Activated T-cell treated with anti-CD3 and anti-CD28 coated beads, Interleukin-2, amount 50 U/mL, for 1 hour (primary cell): Measurements from ENCODE around the gene METTL23.

ENCODE experiments used
- DNase-seq: peaks from one replicate; pipeline ENCODE4 v3.0.0-alpha.2; 2020

The METTL23 gene

GRCh38 chr17:76726776-76727718 is at the start of gene METTL23:
Gene METTL23, plus strand, starts transcription at chr17:76726839. Its CDS starts 2,872 bp downstream, at chr17:76729711.
- DNase-seq = peak; percentile 92

- no peak for DNase-seq
Measured at GRCh38 chr17:76677406-76677805, 49.2 kb upstream of the METTL23 start.

GRCh38 chr17:76678330-76678729 is 48.3 kb upstream of the METTL23 start:
- DNase-seq = peak; percentile 39

- no peak for DNase-seq
Measured at GRCh38 chr17:76679239-76679638, 47.4 kb upstream of the METTL23 start.

GRCh38 chr17:76681222-76682137 is 45.2 kb upstream of the METTL23 start:
- peak; percentile 73 for DNase-seq

- DNase-seq = no peak
Measured at GRCh38 chr17:76682296-76682695, 44.3 kb upstream of the METTL23 start.

GRCh38 chr17:76683011-76683755 is 43.5 kb upstream of the METTL23 start:
- no peak for DNase-seq

- DNase-seq = no peak
Measured at GRCh38 chr17:76683921-76684745, 42.5 kb upstream of the METTL23 start.

- no peak for DNase-seq
Measured at GRCh38 chr17:76684756-76685155, 41.9 kb upstream of the METTL23 start.

GRCh38 chr17:76685366-76685765 is 41.3 kb upstream of the METTL23 start:
- no peak for DNase-seq

- no peak for DNase-seq
Measured at GRCh38 chr17:76685846-76686245, 40.8 kb upstream of the METTL23 start.

- DNase-seq = no peak
Measured at GRCh38 chr17:76686538-76687297, 39.9 kb upstream of the METTL23 start.

GRCh38 chr17:76687298-76688164 is 39.1 kb upstream of the METTL23 start:
- DNase-seq = no peak

- no peak for DNase-seq
Measured at GRCh38 chr17:76688165-76688622, 38.4 kb upstream of the METTL23 start.

GRCh38 chr17:76689859-76690258 is 36.8 kb upstream of the METTL23 start:
- DNase-seq = no peak

- DNase-seq = no peak
Measured at GRCh38 chr17:76690596-76691280, 35.9 kb upstream of the METTL23 start.

- no peak for DNase-seq
Measured at GRCh38 chr17:76691379-76692191, 35.1 kb upstream of the METTL23 start.
